Thymus (tissue), 11 donors: ENCODE results near the gene KIF16B. TPM values are rescaled to one million over a fixed set of nuclear protein-coding genes. Genes with fewer than 3 reads are reported as not detected.

Experiments used
- DNase-seq, 9 donors: peaks; one replicate each; pipeline ENCODE4 v3.0.0-alpha.2; 2013; ENCODE audit warnings: low spot score in 9 of 9, low read depth in 6 of 9, missing footprints in 1 of 9
- H3K27ac ChIP-seq, 2 donors: one replicate each; pipeline ENCODE4 v1.5.1; 2013; ENCODE audit warnings: control low read depth in 1 of 2, low read depth in 1 of 2, low read length in 1 of 2, mild to moderate bottlenecking in 1 of 2, moderate library complexity in 1 of 2
- H3K27me3 ChIP-seq, 2 donors: one replicate each; pipeline ENCODE4 v1.5.1; 2013; ENCODE audit warnings: low read length in 1 of 2; ENCODE audit not compliant: control insufficient read depth in 2 of 2, insufficient read depth in 1 of 2
- H3K36me3 ChIP-seq, 2 donors: one replicate each; pipeline ENCODE4 v1.5.1; 2013; ENCODE audit warnings: low read length in 1 of 2, mild to moderate bottlenecking in 1 of 2, moderate library complexity in 1 of 2; ENCODE audit not compliant: control insufficient read depth in 2 of 2, insufficient read depth in 2 of 2
- H3K4me1 ChIP-seq, 2 donors: one replicate each; pipeline ENCODE4 v1.5.1; 2013; ENCODE audit warnings: low read length in 2 of 2; ENCODE audit not compliant: control insufficient read depth in 2 of 2, insufficient read depth in 2 of 2
- H3K4me3 ChIP-seq, 2 donors: one replicate each; pipeline ENCODE4 v1.5.1; 2013; ENCODE audit warnings: low read length in 2 of 2, control low read depth in 1 of 2, mild to moderate bottlenecking in 1 of 2
- H3K9me3 ChIP-seq, 2 donors: one replicate each; pipeline ENCODE4 v1.5.1; 2013; ENCODE audit warnings: low read length in 1 of 2, mild to moderate bottlenecking in 1 of 2; ENCODE audit not compliant: control insufficient read depth in 2 of 2, insufficient read depth in 1 of 2
- WGBS: extraction: QIAGEN DNeasy Blood & Tissue Kit; methylation state at CpG from one replicate; pipeline ENCODE4 v1.1.7; 2013; 5-methylcytosine and 5-hydroxymethylcytosine counted together
- polyA plus RNA-seq: library from polyadenylated mRNA; stranded (reverse); fragments of 200-250 nt; gene quantifications from one replicate; pipeline ENCODE4 v1.2.3, GENCODE V29; 2013
- total RNA-seq: library from RNA; stranded (reverse); fragments of 120-200 nt; gene quantifications from one replicate; pipeline ENCODE4 v1.2.4, GENCODE V29; 2013
- donor health status: healthy.

Gene KIF16B
- total and polyA plus RNA-seq, 2 donors, result 5.2 to 6.7 TPM

- 79% methylated on average over 5 of the region's 5 CpGs for WGBS
- no peak overlapping the region for H3K27ac ChIP-seq
- H3K27me3 ChIP-seq, result no peaks in the 10 kb centered on the region
- DNase-seq, result no peak
- H3K9me3 ChIP-seq, result no peaks in the 10 kb centered on the region
- H3K36me3 ChIP-seq, result no peaks in the 10 kb centered on the region
- no peak overlapping the region for H3K4me3 ChIP-seq
- H3K4me1 ChIP-seq, result no peaks in the 10 kb centered on the region
Measured at GRCh38 chr20:16293590-16293989, 279.7 kb downstream of the KIF16B start.

DNA sequence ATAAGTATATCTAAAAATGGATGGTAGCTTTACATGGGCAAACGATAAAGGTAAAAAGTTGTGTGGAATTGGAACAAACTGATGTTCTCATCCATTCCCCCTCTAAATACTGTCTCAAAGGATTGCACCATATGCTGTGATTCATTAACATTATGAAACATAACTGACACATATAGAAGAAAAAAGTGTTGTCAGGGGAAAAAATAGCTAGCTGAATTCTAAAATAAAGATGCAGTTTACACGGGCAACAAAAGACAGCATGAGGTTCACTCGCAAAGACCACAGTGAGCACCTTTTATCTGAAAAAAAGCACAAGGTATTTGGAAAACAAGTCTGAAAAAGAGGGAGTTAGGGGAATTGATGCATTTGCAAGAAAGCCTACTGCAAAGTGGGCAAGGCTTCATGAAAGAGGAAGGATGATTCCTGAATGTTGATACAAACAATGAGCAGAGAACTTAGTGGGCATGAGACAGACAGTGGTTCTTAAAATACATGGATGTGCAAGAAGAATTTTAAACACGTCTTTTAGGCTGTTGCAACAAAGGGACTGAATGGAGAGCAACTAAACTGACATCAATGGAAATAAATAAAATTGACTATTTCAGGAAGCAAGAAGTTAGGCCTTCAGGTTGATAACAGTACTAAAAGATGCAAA is 280.9 kb downstream of the KIF16B start:
- 84% methylated on average over 4 of the region's 4 CpGs for WGBS
- no peak for DNase-seq
- Histone ChIP-seq H3K27ac (no peak overlapping the region), H3K36me3 (no peaks in the 10 kb centered on the region), H3K4me3 (no peak overlapping the region), H3K27me3 (no peaks in the 10 kb centered on the region), H3K9me3 (no peaks in the 10 kb centered on the region), H3K4me1 (no peaks in the 10 kb centered on the region)

DNA sequence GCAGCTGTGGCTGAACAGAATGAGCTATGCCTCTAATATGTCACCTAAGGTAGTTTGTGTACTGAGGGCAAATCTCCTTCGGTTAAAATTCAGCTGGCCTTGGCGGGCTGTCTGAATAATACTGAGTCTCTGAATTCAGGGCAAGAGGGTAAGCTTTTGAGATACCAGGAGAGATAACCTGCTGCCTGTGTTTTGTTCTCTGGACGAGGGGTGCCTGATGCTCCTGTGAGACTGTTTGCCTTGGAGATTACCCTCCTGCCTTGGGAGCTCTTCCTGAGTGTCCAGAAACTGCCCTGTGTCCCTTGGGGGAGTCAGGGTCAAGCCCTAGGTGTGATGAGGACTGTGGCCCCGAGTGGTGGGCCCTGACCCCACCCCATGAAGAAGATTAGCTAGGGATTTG is 282.9 kb downstream of the KIF16B start:
- 92% methylated on average over 4 of the region's 4 CpGs for whole genome bisulfite sequencing
- Histone ChIP-seq H3K27me3 (no peaks in the 10 kb centered on the region), H3K9me3 (no peaks in the 10 kb centered on the region), H3K36me3 (no peaks in the 10 kb centered on the region), H3K27ac (no peak overlapping the region), H3K4me1 (no peaks in the 10 kb centered on the region), H3K4me3 (no peak overlapping the region)
- no peak for DNase-seq

DNA sequence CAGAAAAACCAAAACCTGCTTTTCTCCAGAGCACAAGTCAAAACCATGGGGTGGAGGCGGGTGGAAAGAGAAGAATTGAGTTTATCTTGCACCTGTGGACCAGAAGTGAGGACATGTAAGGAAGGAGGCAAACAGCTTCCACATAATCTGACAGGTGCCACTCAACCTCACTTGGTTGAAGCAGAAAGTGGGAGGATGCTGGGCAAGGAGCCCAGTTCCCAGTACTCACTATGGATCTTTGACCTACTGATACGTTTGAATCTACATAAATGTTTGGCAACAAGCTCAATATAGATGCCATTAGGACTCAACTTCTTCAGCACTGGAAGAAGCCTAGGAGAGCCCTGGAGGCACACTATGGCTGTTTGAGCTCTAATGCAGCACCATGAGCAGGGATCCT is 285.5 kb downstream of the KIF16B start:
- no peaks in the 10 kb centered on the region for H3K36me3 ChIP-seq
- H3K27ac ChIP-seq, result no peak overlapping the region
- 94% methylated on average over 2 of the region's 2 CpGs for WGBS
- H3K9me3 ChIP-seq, result no peaks in the 10 kb centered on the region
- no peaks in the 10 kb centered on the region for H3K27me3 ChIP-seq
- H3K4me1 ChIP-seq, result peaks cover 0 to 2% of the 10 kb centered on the region in 2 donors
- DNase-seq, result no peak
- no peak overlapping the region for H3K4me3 ChIP-seq

DNA sequence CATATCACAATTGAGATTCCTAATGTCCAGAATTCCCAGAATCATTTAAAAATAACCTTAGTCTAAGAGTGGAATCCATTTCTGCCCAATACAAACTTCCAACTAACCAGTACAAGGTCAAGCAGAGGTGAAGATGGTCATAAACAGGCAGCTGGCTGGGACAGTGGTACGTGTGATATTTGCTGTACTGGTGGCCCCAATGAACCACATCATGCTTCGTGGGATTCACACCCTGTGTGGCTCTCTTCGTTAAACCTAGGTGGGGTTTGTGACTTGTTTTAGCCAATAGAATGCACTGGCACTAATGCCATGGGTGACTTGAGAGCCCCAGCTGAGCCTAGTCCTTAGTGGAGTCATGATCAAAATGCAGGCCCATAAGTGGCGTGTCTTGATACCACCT is 286.6 kb downstream of the KIF16B start:
- Histone ChIP-seq H3K9me3 (no peaks in the 10 kb centered on the region), H3K27me3 (no peaks in the 10 kb centered on the region), H3K4me3 (no peak overlapping the region), H3K4me1 (peaks cover 0 to 2% of the 10 kb centered on the region in 2 donors), H3K27ac (no peak overlapping the region), H3K36me3 (no peaks in the 10 kb centered on the region)
- 94% methylated on average over 4 of the region's 4 CpGs for WGBS
- DNase-seq, result no peak

DNA sequence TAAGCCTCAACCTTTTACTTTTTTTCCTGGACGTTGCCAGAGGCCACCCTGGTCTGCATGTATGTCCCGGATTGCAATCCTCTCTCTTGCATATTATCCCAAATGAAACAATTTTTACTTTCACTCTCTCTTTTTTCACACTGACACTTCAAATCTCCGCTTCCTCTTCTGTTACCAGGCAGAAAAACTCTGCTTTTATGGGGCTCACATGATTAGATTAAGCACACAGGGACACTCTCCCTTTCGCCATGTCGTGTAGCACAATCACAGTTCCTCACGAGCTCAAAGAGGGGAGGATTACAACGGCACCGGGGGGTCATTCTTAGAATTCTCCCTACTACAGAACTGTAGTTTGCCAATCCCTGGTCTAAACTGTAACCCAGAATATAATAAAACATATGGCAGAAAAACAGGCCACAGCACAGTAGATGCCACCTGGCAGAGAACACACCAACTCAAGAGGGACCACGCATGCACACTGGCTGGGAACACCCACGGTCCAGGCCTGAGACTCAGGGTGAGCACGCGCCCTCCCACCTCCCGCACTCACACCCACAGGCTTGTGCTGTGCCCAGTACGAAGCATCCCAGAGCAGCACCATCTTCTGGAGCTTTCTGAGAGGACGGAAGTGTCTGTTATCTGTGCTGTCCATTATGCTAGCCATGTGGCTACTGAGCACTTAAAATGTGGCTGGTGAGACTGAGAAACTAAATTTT is 288.7 kb downstream of the KIF16B start:
- H3K9me3 ChIP-seq, result no peaks in the 10 kb centered on the region
- DNase-seq, result no peak
- H3K36me3 ChIP-seq, result no peaks in the 10 kb centered on the region
- peaks cover 0 to 2% of the 10 kb centered on the region in 2 donors for H3K4me1 ChIP-seq
- WGBS, result 93% methylated on average over 15 of the region's 15 CpGs
- no peak overlapping the region for H3K4me3 ChIP-seq
- H3K27me3 ChIP-seq, result no peaks in the 10 kb centered on the region
- no peak overlapping the region for H3K27ac ChIP-seq

DNA sequence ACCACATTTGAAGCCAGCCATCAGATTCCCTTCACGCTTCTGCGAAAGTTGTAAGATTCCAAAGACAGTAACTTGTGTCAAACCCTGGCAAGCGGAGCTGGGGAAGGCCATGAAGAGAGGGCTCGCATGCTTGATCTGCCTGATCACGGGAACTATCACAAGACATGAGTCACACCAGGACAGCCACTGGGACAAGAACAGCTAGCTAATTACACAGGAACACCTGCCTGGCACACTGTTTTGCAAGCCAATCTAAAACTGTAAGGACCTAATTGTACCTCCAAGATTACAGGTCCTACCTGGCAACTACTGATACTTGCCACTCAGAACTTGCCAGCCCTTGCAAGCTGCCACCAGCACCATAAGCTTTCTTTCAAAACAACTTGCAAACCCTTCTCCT is 289.3 kb downstream of the KIF16B start:
- H3K36me3 ChIP-seq, result no peaks in the 10 kb centered on the region
- 97% methylated on average over 5 of the region's 5 CpGs for WGBS

DNA sequence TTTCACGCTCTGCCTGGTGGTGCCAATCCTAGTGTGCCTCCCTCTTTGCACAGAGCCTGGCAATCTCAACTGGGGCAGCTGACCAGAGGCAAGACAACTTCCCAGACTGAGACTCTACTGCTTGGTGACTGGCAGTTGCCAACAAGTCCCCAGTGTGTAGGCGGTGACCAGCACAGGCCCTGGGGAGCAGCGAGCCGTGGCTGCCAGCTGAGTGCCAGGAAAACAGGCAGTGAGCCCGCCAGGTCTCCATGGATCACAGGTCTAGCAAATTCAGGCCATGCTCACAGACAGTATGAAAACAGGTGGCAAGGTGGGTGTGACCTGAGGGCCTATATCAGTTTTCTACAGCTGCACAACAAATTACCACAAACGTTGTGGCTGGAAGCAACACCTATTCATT is 289.9 kb downstream of the KIF16B start:
- Histone ChIP-seq H3K27ac (no peak overlapping the region), H3K9me3 (no peaks in the 10 kb centered on the region), H3K36me3 (no peaks in the 10 kb centered on the region), H3K4me1 (peaks cover 0 to 2% of the 10 kb centered on the region in 2 donors), H3K27me3 (no peaks in the 10 kb centered on the region), H3K4me3 (no peak overlapping the region)
- DNase-seq, result no peak
- WGBS, result 95% methylated on average over 6 of the region's 6 CpGs

More for the DNA sequence above, 289.3 kb downstream of the KIF16B start:
- H3K4me1 ChIP-seq, result peaks cover 0 to 2% of the 10 kb centered on the region in 2 donors
- no peaks in the 10 kb centered on the region for H3K9me3 ChIP-seq
- no peak overlapping the region for H3K27ac ChIP-seq
- DNase-seq, result no peak
- no peak overlapping the region for H3K4me3 ChIP-seq
- H3K27me3 ChIP-seq, result no peaks in the 10 kb centered on the region

- Histone ChIP-seq H3K27ac (no peak overlapping the region), H3K27me3 (no peaks in the 10 kb centered on the region), H3K9me3 (no peaks in the 10 kb centered on the region), H3K36me3 (no peaks in the 10 kb centered on the region), H3K4me1 (peaks cover 0 to 2% of the 10 kb centered on the region in 2 donors), H3K4me3 (no peak overlapping the region)
- no peak for DNase-seq
- 98% methylated on average over 2 of the region's 2 CpGs for WGBS
Measured at GRCh38 chr20:16280219-16280618, 293.0 kb downstream of the KIF16B start.
